HCT116 (cell line): Measurements from ENCODE around the gene LIN7C. TPM values are rescaled to one million over a fixed set of nuclear protein-coding genes. Genes with fewer than 3 reads are reported as not detected.

Experiments
- ATAC-seq: fragments of 200-7000 bp; cut with Tn5 transposase; 2 replicates; pipeline ENCODE4 v1.9.1; 2020; ENCODE audit warnings: mild to moderate bottlenecking, moderate library complexity
- BruUV-seq: library from RNA; stranded (reverse); fragments of 400-500 nt; replicated peaks from 2 replicates; lab custom pipeline; 2021; lab: Mats Ljungman, UMichigan
- CTCF ChIA-PET: fragments of 300-600 bp; sonication (Branson Sonifier 250); formaldehyde crosslinking; loops from one replicate; lab custom pipeline; 2021; ENCODE audit warnings: antibody characterized with exemption; lab: Charles Lee
- POLR2A ChIA-PET: fragments of 300-600, 350-600 bp; sonication (Branson Sonifier 250); formaldehyde crosslinking; loops from one replicate; lab custom pipeline; 2021; ENCODE audit warnings: antibody characterized with exemption; lab: Charles Lee
- RAD21 ChIA-PET, 2 experiments: fragments of 300-600 bp; sonication (Branson Sonifier 250); formaldehyde crosslinking; loops; one replicate each; lab custom pipeline; 2023; ENCODE audit warnings: low total read pairs in 2 of 2; ENCODE audit not compliant: uncharacterized antibody in 2 of 2, unreplicated experiment in 2 of 2, low non-redundant PET in 1 of 2; lab: Charles Lee
- DNase-seq: peaks from one replicate; pipeline ENCODE4 v3.0.0-alpha.2; 2010; ENCODE audit warnings: low read depth, low spot score
- H2AFZ ChIP-seq: fragments of 200-600 bp; shearing (Covaris generic), sonication (generic); 2 replicates; pipeline ENCODE4 v1.6.1; 2017; ENCODE audit warnings: low read depth, mixed run types, mixed read lengths, antibody characterized with exemption, low read length; ENCODE audit not compliant: poor library complexity, severe bottlenecking
- H3K27ac ChIP-seq: 2 replicates; pipeline ENCODE4 v1.5.1; 2012; ENCODE audit warnings: low read depth, low read length
- H3K27me3 ChIP-seq: fragments of 200-600 bp; sonication (generic); 2 replicates; pipeline ENCODE4 v1.6.1; 2016; ENCODE audit warnings: mixed run types, low read length, mixed read lengths; ENCODE audit not compliant: insufficient read depth
- H3K36me3 ChIP-seq, 2 experiments: fragments of 200-500 bp in 1 of 2; fragments of 200-600 bp in 1 of 2; sonication (Bioruptor generic) in 1 of 2; sonication (generic) in 1 of 2; 2 replicates each; pipeline versions ENCODE4 v1.5.1 to v1.6.1; 2014 to 2016; ENCODE audit warnings: low read length in 2 of 2, inconsistent platforms in 1 of 2, mixed read lengths in 1 of 2, mixed run types in 1 of 2; ENCODE audit not compliant: insufficient read depth in 2 of 2, control insufficient read depth in 1 of 2
- H3K4me1 ChIP-seq, 2 experiments: fragments of 200-600 bp in 1 of 2; sonication (generic) in 1 of 2; 2 replicates each; pipeline versions ENCODE4 v1.5.1 to v1.6.1; 2012 to 2017; ENCODE audit warnings: low read length in 2 of 2, inconsistent platforms in 1 of 2, mild to moderate bottlenecking in 1 of 2, mixed read lengths in 1 of 2, mixed run types in 1 of 2, moderate library complexity in 1 of 2; ENCODE audit not compliant: insufficient read depth in 2 of 2, control insufficient read depth in 1 of 2
- H3K4me2 ChIP-seq: fragments of 200-600 bp; sonication (generic); 2 replicates; pipeline ENCODE4 v1.6.1; 2017; ENCODE audit warnings: mixed run types, low read length, mixed read lengths
- H3K4me3 ChIP-seq, 2 experiments: fragments of 200-600 bp in 1 of 2; sonication (generic) in 1 of 2; replicated peaks in 1 of 2; 2 replicates each; pipeline ENCODE4 v1.5.1; 2011 to 2016; ENCODE audit warnings: low read length in 2 of 2, control low read depth in 1 of 2, low read depth in 1 of 2, mild to moderate bottlenecking in 1 of 2, mixed read lengths in 1 of 2, mixed run types in 1 of 2
- H3K79me2 ChIP-seq: fragments of 200-600 bp; sonication (generic); 2 replicates; pipeline ENCODE4 v1.6.1; 2017; ENCODE audit warnings: mild to moderate bottlenecking, mixed run types, low read length, moderate library complexity, mixed read lengths; ENCODE audit not compliant: insufficient read depth
- H3K9ac ChIP-seq: fragments of 200-600 bp; sonication (generic); 2 replicates; pipeline ENCODE4 v1.6.1; 2016; ENCODE audit warnings: low read length, mixed read lengths
- H3K9me2 ChIP-seq: fragments of 200-600 bp; sonication (generic), shearing (Covaris generic); 2 replicates; pipeline ENCODE4 v1.6.1; 2017; ENCODE audit warnings: mixed run types, mild to moderate bottlenecking, moderate library complexity; ENCODE audit not compliant: insufficient read depth
- H3K9me3 ChIP-seq, 2 experiments: fragments of 200-500 bp in 1 of 2; fragments of 200-600 bp in 1 of 2; sonication (Bioruptor generic) in 1 of 2; sonication (generic) in 1 of 2; 2 replicates each; pipeline ENCODE4 v1.6.1; 2014 to 2017; ENCODE audit warnings: low read length in 2 of 2, mixed read lengths in 2 of 2, inconsistent platforms in 1 of 2, low read depth in 1 of 2, mild to moderate bottlenecking in 1 of 2, mixed run types in 1 of 2, moderate library complexity in 1 of 2; ENCODE audit not compliant: control insufficient read depth in 1 of 2, insufficient read depth in 1 of 2
- H4K20me1 ChIP-seq: fragments of 200-600 bp; sonication (generic), shearing (Covaris generic); 2 replicates; pipeline ENCODE4 v1.6.1; 2017; ENCODE audit warnings: mixed run types, mild to moderate bottlenecking, moderate library complexity; ENCODE audit not compliant: insufficient read depth
- CBX3 ChIP-seq: IDR thresholded peaks from 2 replicates; pipeline ENCODE4 v1.6.1; 2012; ENCODE audit warnings: low read depth
- EGR1 ChIP-seq: IDR thresholded peaks from 2 replicates; pipeline ENCODE4 v1.6.1; 2012; ENCODE audit warnings: low read depth
- ELF1 ChIP-seq: IDR thresholded peaks from 2 replicates; pipeline ENCODE4 v1.6.1; 2012; ENCODE audit warnings: low read depth, borderline replicate concordance
- EZH2 ChIP-seq: fragments of 200-600 bp; sonication (generic); IDR thresholded peaks from 2 replicates; pipeline ENCODE4 v1.6.1; 2017; ENCODE audit warnings: antibody characterized with exemption, mixed run types
- FOSL1 ChIP-seq: IDR thresholded peaks from 2 replicates; pipeline ENCODE4 v1.6.1; 2012; ENCODE audit warnings: low read depth
- POLR2A ChIP-seq: IDR thresholded peaks from 2 replicates; pipeline ENCODE4 v1.7.0; 2011; ENCODE audit warnings: borderline replicate concordance; ENCODE audit not compliant: insufficient read depth, insufficient read length; ENCODE audit errors: extremely low read depth
- POLR2AphosphoS5 ChIP-seq: IDR thresholded peaks from 2 replicates; pipeline ENCODE4 v1.6.1; 2011; ENCODE audit warnings: mild to moderate bottlenecking, low read depth, low read length, moderate library complexity
- SIN3A ChIP-seq: IDR thresholded peaks from 2 replicates; pipeline ENCODE4 v1.6.1; 2012; ENCODE audit warnings: low read depth
- SP1 ChIP-seq: IDR thresholded peaks from 2 replicates; pipeline ENCODE4 v1.6.1; 2012; ENCODE audit warnings: low read depth
- SRF ChIP-seq: IDR thresholded peaks from 2 replicates; pipeline ENCODE4 v1.6.1; 2012; ENCODE audit warnings: low read depth
- YY1 ChIP-seq: IDR thresholded peaks from 2 replicates; pipeline ENCODE4 v1.6.1; 2011; ENCODE audit warnings: low read length, low read depth, moderate library complexity, mild to moderate bottlenecking; ENCODE audit not compliant: insufficient replicate concordance; ENCODE audit errors: extremely low read depth
- intact Hi-C: fragments of 100-400 bp; cut with micrococcal nuclease; formaldehyde crosslinking; loops from 2 replicates; pipeline ENCODE4 v1.10.0; 2022
- total RNA-seq: library from RNA; stranded (reverse); gene quantifications from one replicate; pipeline ENCODE4 v1.2.1, GENCODE V29; 2021; ENCODE audit not compliant: unreplicated experiment
- TF ChIP-seq, protein P1 (sequence below): IDR thresholded peaks from 2 replicates; pipeline ENCODE4 v1.6.1; 2012; ENCODE audit warnings: low read depth

LIN7C gene
- total RNA-seq, 1 experiment from 2014 or later, result 48.2 TPM

DNA sequence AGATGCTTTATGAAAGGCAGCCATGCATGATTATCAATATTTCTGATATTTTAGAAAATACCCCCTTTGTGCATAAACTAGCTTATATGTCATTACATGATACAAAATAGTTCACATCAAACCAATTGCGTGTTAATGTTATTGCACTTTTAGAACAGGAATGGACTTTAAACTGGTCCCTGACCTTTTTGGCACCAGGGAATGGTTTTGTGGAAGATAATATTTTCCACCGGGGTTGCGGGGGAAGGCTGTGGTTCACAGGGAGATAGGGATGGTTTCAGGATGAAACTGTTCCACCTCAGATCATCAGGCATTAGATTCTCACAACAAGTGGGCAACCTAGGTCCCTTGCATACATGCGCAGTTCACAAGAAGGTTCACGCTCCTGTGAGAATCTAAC is 17.5 kb downstream of the LIN7C start:
- DNase-seq (no peak), ATAC-seq (no peak)
- Histone ChIP-seq H3K4me2 (no peak overlapping the region), H3K9me3 (no peaks in the 10 kb centered on the region), H3K9me2 (no peaks in the 10 kb centered on the region), H3K36me3 (peaks cover 7 to 12% of the 10 kb centered on the region in 2 experiments; a peak in 2 of 4 replicates), H3K27me3 (no peaks in the 10 kb centered on the region), H3K79me2 (peaks cover 3% of the 10 kb centered on the region; the same call in 1 of the 2 replicates), H3K4me3 (no peak overlapping the region), H4K20me1 (no peaks in the 10 kb centered on the region), H3K4me1 (no peaks in the 10 kb centered on the region), H3K27ac (no peak overlapping the region), H3K9ac (no peak overlapping the region), H2AFZ (no peak overlapping the region)
- no peak for TF ChIP-seq EGR1
- no peak for TF ChIP-seq EZH2
- BruUV-seq, result no TSS peak
- intact Hi-C loops, result loop anchor here (5.0 to 10.0 kb wide), 3 partner anchors 194 to 1202 kb away; no protein-coding TSS in a partner anchor
- RAD21 ChIA-PET, result no interaction called here
- CTCF ChIA-PET, result no interaction called here
- POLR2A ChIA-PET, result no interaction called here

DNA sequence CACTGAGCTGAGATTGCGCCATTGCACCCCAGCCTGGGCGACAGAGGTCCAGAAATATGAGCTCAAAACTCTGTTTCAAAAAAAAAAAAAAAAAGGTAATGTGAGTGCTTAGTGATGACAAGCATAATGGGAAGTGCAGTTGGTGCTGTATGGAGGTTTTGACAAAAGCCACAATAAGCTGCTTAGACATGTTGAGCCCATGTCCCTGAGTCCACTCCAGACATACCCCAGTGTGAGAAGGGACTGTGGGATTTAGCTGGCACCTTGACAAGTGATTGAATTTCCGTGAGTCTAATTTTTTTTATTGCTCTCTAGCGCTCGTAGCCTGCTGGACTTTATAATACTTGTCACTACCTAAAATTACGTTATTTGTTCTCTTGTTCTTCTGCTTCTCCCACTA is 18.9 kb downstream of the LIN7C start:
- no peak for DNase-seq
- CTCF ChIA-PET, result interaction anchor here (0.7 to 4.1 kb wide), 3 partner anchors 8 to 304 kb away, joined by 3 to 88 read pairs (median 4); no protein-coding TSS in a partner anchor
- no peak overlapping the region for H3K4me3 ChIP-seq
- no peaks in the 10 kb centered on the region for H3K9me3 ChIP-seq
- ATAC-seq, result no peak
- intact Hi-C loops, result loop anchor here (5.0 to 10.0 kb wide), 3 partner anchors 193 to 1200 kb away; no protein-coding TSS in a partner anchor
- no peak overlapping the region for H2AFZ ChIP-seq
- H3K27me3 ChIP-seq, result no peaks in the 10 kb centered on the region
- no peak overlapping the region for H3K4me2 ChIP-seq
- no peak overlapping the region for H3K9ac ChIP-seq
- no peaks in the 10 kb centered on the region for H4K20me1 ChIP-seq
- RAD21 ChIA-PET, result interaction anchor here in 1 of 2 experiments (0.6 to 0.8 kb wide), 2 partner anchors 304 to 1190 kb away, joined by 3 to 5 read pairs; no protein-coding TSS in a partner anchor
- H3K9me2 ChIP-seq, result no peaks in the 10 kb centered on the region
- H3K36me3 ChIP-seq, result peaks cover 3 to 12% of the 10 kb centered on the region in 2 experiments; a peak in 1 of 4 replicates
- H3K4me1 ChIP-seq, result no peaks in the 10 kb centered on the region
- no TSS peak for BruUV-seq
- H3K79me2 ChIP-seq, result no peaks in the 10 kb centered on the region
- no peak overlapping the region for H3K27ac ChIP-seq
- POLR2A ChIA-PET, result no interaction called here
- TF ChIP-seq SIN3A (no peak), POLR2A (no peak), CBX3 (no peak), SRF (no peak), FOSL1 (no peak), SP1 (no peak), YY1 (no peak), POLR2AphosphoS5 (no peak), ELF1 (no peak)
- TF ChIP-seq, protein P1, sequence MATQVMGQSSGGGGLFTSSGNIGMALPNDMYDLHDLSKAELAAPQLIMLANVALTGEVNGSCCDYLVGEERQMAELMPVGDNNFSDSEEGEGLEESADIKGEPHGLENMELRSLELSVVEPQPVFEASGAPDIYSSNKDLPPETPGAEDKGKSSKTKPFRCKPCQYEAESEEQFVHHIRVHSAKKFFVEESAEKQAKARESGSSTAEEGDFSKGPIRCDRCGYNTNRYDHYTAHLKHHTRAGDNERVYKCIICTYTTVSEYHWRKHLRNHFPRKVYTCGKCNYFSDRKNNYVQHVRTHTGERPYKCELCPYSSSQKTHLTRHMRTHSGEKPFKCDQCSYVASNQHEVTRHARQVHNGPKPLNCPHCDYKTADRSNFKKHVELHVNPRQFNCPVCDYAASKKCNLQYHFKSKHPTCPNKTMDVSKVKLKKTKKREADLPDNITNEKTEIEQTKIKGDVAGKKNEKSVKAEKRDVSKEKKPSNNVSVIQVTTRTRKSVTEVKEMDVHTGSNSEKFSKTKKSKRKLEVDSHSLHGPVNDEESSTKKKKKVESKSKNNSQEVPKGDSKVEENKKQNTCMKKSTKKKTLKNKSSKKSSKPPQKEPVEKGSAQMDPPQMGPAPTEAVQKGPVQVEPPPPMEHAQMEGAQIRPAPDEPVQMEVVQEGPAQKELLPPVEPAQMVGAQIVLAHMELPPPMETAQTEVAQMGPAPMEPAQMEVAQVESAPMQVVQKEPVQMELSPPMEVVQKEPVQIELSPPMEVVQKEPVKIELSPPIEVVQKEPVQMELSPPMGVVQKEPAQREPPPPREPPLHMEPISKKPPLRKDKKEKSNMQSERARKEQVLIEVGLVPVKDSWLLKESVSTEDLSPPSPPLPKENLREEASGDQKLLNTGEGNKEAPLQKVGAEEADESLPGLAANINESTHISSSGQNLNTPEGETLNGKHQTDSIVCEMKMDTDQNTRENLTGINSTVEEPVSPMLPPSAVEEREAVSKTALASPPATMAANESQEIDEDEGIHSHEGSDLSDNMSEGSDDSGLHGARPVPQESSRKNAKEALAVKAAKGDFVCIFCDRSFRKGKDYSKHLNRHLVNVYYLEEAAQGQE, result no peak
